GM12801 (cell line): ENCODE results near the gene DISC1.

Experiments used
- CTCF ChIP-seq: IDR thresholded peaks from one replicate; pipeline ENCODE4 v1.5.1; 2011; ENCODE audit warnings: control low read depth; ENCODE audit not compliant: insufficient read length; ENCODE audit errors: extremely low read depth

DISC1 gene

GRCh38 chr1:231936983-231937775, 310.6 kb downstream of the DISC1 start:
- no peak for TF ChIP-seq CTCF

- TF ChIP-seq CTCF: no peak
Observed at GRCh38 chr1:231938211-231938610, 311.6 kb downstream of the DISC1 start.

- TF ChIP-seq CTCF: no peak
Observed at GRCh38 chr1:231938711-231939110, 312.1 kb downstream of the DISC1 start.

GRCh38 chr1:231939118-231939517, 312.5 kb downstream of the DISC1 start:
- no peak for TF ChIP-seq CTCF

GRCh38 chr1:231940116-231940515, 313.5 kb downstream of the DISC1 start:
- TF ChIP-seq CTCF: no peak

- TF ChIP-seq CTCF: no peak
Observed at GRCh38 chr1:231940701-231941100, 314.1 kb downstream of the DISC1 start.

GRCh38 chr1:231943084-231943483, 316.5 kb downstream of the DISC1 start:
- no peak for TF ChIP-seq CTCF
